NB4 (cell line): ENCODE data around the gene NLRP7.

Source experiments
- CTCF ChIP-seq: IDR thresholded peaks from one replicate; pipeline ENCODE4 v1.5.1; 2012; ENCODE audit warnings: low read depth, low read length
- TF ChIP-seq, protein P1 (sequence below): IDR thresholded peaks from 2 replicates; pipeline ENCODE4 v1.6.1; 2011; ENCODE audit warnings: low read depth, low read length

GRCh38 chr19:54947381-54947780, at the start of gene NLRP7:
- no peak for TF ChIP-seq CTCF
- TF ChIP-seq, protein P1, sequence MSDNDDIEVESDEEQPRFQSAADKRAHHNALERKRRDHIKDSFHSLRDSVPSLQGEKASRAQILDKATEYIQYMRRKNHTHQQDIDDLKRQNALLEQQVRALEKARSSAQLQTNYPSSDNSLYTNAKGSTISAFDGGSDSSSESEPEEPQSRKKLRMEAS = no peak
